Retinal pigment epithelial cell (primary cell): Measurements from ENCODE around the gene LAMTOR1.

ENCODE experiments used
- DNase-seq: peaks from one replicate; pipeline ENCODE4 v3.0.0-alpha.2; 2010; ENCODE audit warnings: low read depth
- H3K4me3 ChIP-seq: 2 replicates; pipeline ENCODE4 v1.5.1; 2011; ENCODE audit warnings: mild to moderate bottlenecking, low read length, control low read depth, moderate library complexity
- CTCF ChIP-seq: conservative IDR thresholded peaks from 2 replicates; pipeline ENCODE4 v1.5.1; 2011; ENCODE audit warnings: low read depth, low read length, control low read depth, inconsistent platforms

LAMTOR1 gene

GRCh38 chr11:72048766-72049460 is 54.2 kb downstream of the LAMTOR1 start:
- no peak for DNase-seq
- no peak for TF ChIP-seq CTCF
- no peak overlapping the region for H3K4me3 ChIP-seq
